Mucosa of descending colon (tissue), 3 donors: ENCODE data around the gene ABLIM1. TPM values are rescaled to one million over a fixed set of nuclear protein-coding genes. Genes with fewer than 3 reads are reported as not detected.

Experiments
- ATAC-seq: fragments of 200-7000 bp; cut with Tn5 transposase; one replicate; pipeline ENCODE4 v1.9.1; 2020; ENCODE audit warnings: mild to moderate bottlenecking, moderate library complexity
- DNase-seq, 3 donors: peaks; one replicate each; pipeline ENCODE4 v3.0.0-alpha.2; 2020
- H3K36me3 ChIP-seq: fragments of 200-600 bp; one replicate; pipeline ENCODE4 v1.8.0; 2021; ENCODE audit warnings: low read depth, mild to moderate bottlenecking
- H3K4me1 ChIP-seq: fragments of 200-600 bp; one replicate; pipeline ENCODE4 v1.8.0; 2021; ENCODE audit warnings: low read depth, mild to moderate bottlenecking
- H3K4me3 ChIP-seq: fragments of 200-600 bp; one replicate; pipeline ENCODE4 v1.8.0; 2021; ENCODE audit warnings: mild to moderate bottlenecking
- H3K9me3 ChIP-seq: fragments of 200-600 bp; one replicate; pipeline ENCODE4 v1.8.0; 2021; ENCODE audit warnings: mild to moderate bottlenecking
- CTCF ChIP-seq: fragments of 200-600 bp; IDR thresholded peaks from one replicate; pipeline ENCODE4 v1.8.0; 2022; ENCODE audit warnings: antibody characterized with exemption, mild to moderate bottlenecking
- intact Hi-C, 2 donors: fragments of 100-400 bp; cut with DNase I in 1 of 2; cut with micrococcal nuclease in 1 of 2; formaldehyde crosslinking; loops; one replicate each; pipeline versions ENCODE4 v1.11.0 to v1.11.1; 2022; cut with DNase I, micrococcal nuclease
- total RNA-seq, 3 donors: library from RNA; stranded (reverse); fragmentation: NEBNext Ultra II Directional in 2 of 3; extraction: Animal tissue kit (Norgen Biotek cat#: 25700) in 2 of 3; gene quantifications; one replicate each; pipeline versions ENCODE4 v1.2.1 to v1.2.4, GENCODE V29; 2021 to 2023
- donor health status: DM: no; HTN: no; CAD: no; lungs with moderate emphysema.
- donor health status: DM: no; HTN: no; CAD: no.
- donor health status: DM: no; HTN: yes; CAD: no.

Gene ABLIM1
- total RNA-seq, 3 donors from 2014 or later = 67.1 to 122 (median 103) TPM

DNA sequence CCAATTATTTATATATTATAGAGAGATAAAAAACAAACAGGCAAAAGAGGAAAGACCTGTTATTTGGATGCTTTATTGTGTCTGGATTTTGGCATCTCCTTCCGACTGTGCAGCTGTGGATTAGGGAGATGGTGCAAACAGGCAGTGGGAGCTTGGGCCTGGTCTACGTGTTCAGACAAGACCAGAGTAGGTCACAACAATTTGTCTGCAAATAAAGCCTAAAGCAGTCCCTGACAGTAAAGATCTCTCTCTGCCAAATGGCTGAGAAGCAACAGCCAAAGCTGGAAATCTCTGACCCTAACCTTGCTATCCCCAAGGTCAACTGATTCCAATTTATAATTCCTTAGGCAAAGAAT, 82.0 kb downstream of the ABLIM1 start:
- H3K4me1 ChIP-seq = no peaks in the 10 kb centered on the region
- no peak for TF ChIP-seq CTCF
- no peaks in the 10 kb centered on the region for H3K36me3 ChIP-seq
- no peak for ATAC-seq
- H3K9me3 ChIP-seq = no peaks in the 10 kb centered on the region
- DNase-seq = no peak
- no peak overlapping the region for H3K4me3 ChIP-seq
- intact Hi-C loops = no loop called here

DNA sequence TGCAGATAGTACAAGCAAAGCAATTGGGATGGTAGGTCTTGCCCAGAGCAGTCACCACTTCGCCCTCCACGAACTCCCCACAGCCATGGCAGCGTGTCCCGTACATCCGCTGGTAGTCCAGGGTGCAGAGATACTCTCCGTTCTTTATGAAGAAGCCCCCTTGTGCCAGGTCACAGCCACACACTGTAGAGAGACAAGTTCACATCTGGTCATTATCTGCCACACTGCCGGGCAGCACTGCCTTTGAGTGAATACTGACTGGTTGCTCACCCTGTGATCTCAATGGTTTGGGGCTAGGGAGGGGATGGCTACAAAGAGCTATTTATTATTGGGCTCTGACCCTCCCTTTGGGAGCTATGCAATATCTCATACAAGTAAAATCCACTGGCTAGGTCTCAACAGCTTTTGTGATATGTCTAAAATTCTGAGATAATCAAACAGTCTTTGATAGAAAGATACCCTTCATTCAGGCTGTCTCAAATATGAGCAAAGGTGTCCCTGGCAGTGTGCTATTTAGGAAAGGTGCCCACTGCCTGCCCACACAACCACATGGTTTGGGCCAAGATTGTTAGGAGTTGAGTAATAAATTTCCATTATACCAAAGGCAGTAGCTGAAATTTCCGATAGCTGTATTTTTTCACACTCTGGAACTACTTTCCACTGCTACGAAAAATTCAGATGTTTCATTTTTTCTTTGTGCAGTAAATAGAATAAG, 82.5 kb downstream of the ABLIM1 start:
- no peak for DNase-seq
- no peaks in the 10 kb centered on the region for H3K36me3 ChIP-seq
- H3K4me3 ChIP-seq = no peak overlapping the region

GRCh38 chr10:114573330-114574045, 84.6 kb downstream of the ABLIM1 start:
- peaks cover 4% of the 10 kb centered on the region for H3K4me1 ChIP-seq
- intact Hi-C loops = no loop called here
- no peaks in the 10 kb centered on the region for H3K9me3 ChIP-seq
- no peak overlapping the region for H3K4me3 ChIP-seq
- no peak for TF ChIP-seq CTCF
- H3K36me3 ChIP-seq = no peaks in the 10 kb centered on the region
- no peak for DNase-seq
- no peak for ATAC-seq

More for the DNA sequence above, 82.5 kb downstream of the ABLIM1 start:
- intact Hi-C loops = no loop called here
- no peak for ATAC-seq
- Histone ChIP-seq H3K4me1 (peaks cover 4% of the 10 kb centered on the region), H3K9me3 (no peaks in the 10 kb centered on the region)
- TF ChIP-seq CTCF = no peak

GRCh38 chr10:114571316-114571999, 86.6 kb downstream of the ABLIM1 start:
- no peak overlapping the region for H3K4me3 ChIP-seq
- peak in 2 of 3 donors; percentile 65 to 87 for DNase-seq
- no peak for TF ChIP-seq CTCF
- H3K36me3 ChIP-seq = no peaks in the 10 kb centered on the region
- H3K4me1 ChIP-seq = peaks cover 4% of the 10 kb centered on the region
- H3K9me3 ChIP-seq = no peaks in the 10 kb centered on the region
- peak; percentile 86 for ATAC-seq
- intact Hi-C loops = no loop called here

DNA sequence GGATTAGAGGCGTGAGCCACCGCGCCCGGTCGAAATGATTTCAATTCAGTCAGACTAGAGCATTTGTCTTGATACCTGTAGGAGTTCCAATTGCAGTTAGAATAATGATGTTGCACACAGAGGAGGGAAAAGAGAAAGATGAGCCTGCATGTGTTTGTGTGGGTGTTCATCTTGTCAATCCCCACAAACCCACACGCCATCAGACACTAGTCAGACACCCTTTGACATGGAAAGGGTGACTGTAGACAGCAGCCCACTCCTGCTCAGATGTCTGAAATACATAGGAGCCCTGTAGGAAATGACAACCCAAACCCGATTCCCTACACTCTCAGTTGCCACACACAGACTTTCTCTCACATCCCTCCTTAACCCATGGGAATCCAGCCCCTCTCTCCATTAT, 92.0 kb downstream of the ABLIM1 start:
- H3K36me3 ChIP-seq = no peaks in the 10 kb centered on the region
- no peak for DNase-seq
- no peaks in the 10 kb centered on the region for H3K9me3 ChIP-seq
- H3K4me3 ChIP-seq = no peak overlapping the region
- TF ChIP-seq CTCF = no peak
- intact Hi-C loops = no loop called here
- H3K4me1 ChIP-seq = peaks cover 4% of the 10 kb centered on the region
- no peak for ATAC-seq
